ENCODE results near the gene PTPRM. TPM values are rescaled to one million over a fixed set of nuclear protein-coding genes. Genes with fewer than 3 reads are reported as not detected.

PTPRM gene
- total and polyA plus RNA-seq, 2 of the 8 experiments (the other 6 are each of a cell fraction or from before 2014, with no cell fraction given) = 4.1 to 7.0 TPM

- CTCF ChIA-PET (ENCODE audit: partially characterized antibody) = interaction anchor here (1.2 kb wide), 1 partner anchor 315 kb away, joined by 3 read pairs; no protein-coding TSS in a partner anchor
- H2AK5ac ChIP-seq (ENCODE audit: low read depth, low read length) = no peak overlapping the region
Measured at GRCh38 chr18:8004792-8005191, 437.7 kb downstream of the PTPRM start.

More at GRCh38 chr18:8004792-8005191, 437.7 kb downstream of the PTPRM start:
- FAIRE-seq (no peak), DNase-seq (ENCODE audit: low read depth in 1 of 2, low spot score in 2 of 2) (no peak)
- H3K23ac ChIP-seq (ENCODE audit: insufficient read length) = no peak overlapping the region
- WGBS, 2 experiments (ENCODE audit: extremely low coverage in 1 of 2, insufficient coverage in 1 of 2, insufficient read length in 1 of 2, insufficient replicate concordance in 2 of 2, low coverage in 1 of 2, low lambda C conversion rate in 2 of 2, missing lambda C conversion rate in 1 of 2) = 94% methylated on average over 3 of the region's 3 CpGs; no CpG with 5 or more reads in 1 of the 2 experiments
- H3K36me3 ChIP-seq (ENCODE audit: control insufficient read depth in 2 of 4, insufficient read depth in 4 of 4, low read length in 3 of 4) = no peaks in the 10 kb centered on the region
- no peak overlapping the region for H3K18ac ChIP-seq (ENCODE audit: extremely low read depth, low read length)
- H3K4ac ChIP-seq (replicated peaks; ENCODE audit: insufficient read length, low read depth, low read length) = no peak overlapping the region
- H2BK15ac ChIP-seq (ENCODE audit: low read length) = no peak overlapping the region
- no peaks in the 10 kb centered on the region for H4K20me1 ChIP-seq (replicated peaks in 1 of 2; ENCODE audit: control insufficient read depth in 1 of 2, insufficient read depth in 2 of 2, low read length in 2 of 2)
- no peak overlapping the region for H2BK5ac ChIP-seq (ENCODE audit: low read depth, low read length)
- no peak overlapping the region for H4K8ac ChIP-seq (ENCODE audit: extremely low read depth, insufficient read depth, low read length)
- H3K4me3 ChIP-seq (ENCODE audit: extremely low read depth in 1 of 4, insufficient read depth in 2 of 4, low read depth in 3 of 4, low read length in 4 of 4) = no peak overlapping the region
- H3K9me3 ChIP-seq (ENCODE audit: insufficient read depth in 2 of 2, low read depth in 1 of 2, low read length in 1 of 2) = no peaks in the 10 kb centered on the region
- H2BK12ac ChIP-seq (ENCODE audit: low read depth, low read length) = no peak overlapping the region
- H3K4me2 ChIP-seq (ENCODE audit: insufficient read depth in 1 of 2, low read depth in 2 of 2, low read length in 2 of 2) = no peak overlapping the region
- peaks cover 0 to 3% (median under 1%) of the 10 kb centered on the region in 4 experiments; a peak in 3 of 7 replicates for H3K4me1 ChIP-seq (replicated peaks in 1 of 4; ENCODE audit: control insufficient read depth in 3 of 4, insufficient read depth in 4 of 4, low read length in 3 of 4)
- no peaks in the 10 kb centered on the region for H3K79me1 ChIP-seq (ENCODE audit: low read depth, low read length)
- no peak overlapping the region for H3K9ac ChIP-seq (replicated peaks in 1 of 4; ENCODE audit: extremely low read depth in 1 of 4, low read depth in 3 of 4, low read length in 3 of 4)
- no peaks in the 10 kb centered on the region for H3K79me2 ChIP-seq (ENCODE audit: control insufficient read depth in 1 of 2, insufficient read depth in 2 of 2, low read length in 2 of 2)
- no peak overlapping the region for H4K91ac ChIP-seq (replicated peaks; ENCODE audit: insufficient read length, low read length)
- TF ChIP-seq TBP (IDR thresholded peaks at IDR 0.05; ENCODE audit: low read depth, low read length) (no peak), YY1 (IDR thresholded peaks at IDR 0.05; ENCODE audit: low read depth, low read length) (no peak), NANOG (IDR thresholded peaks at IDR 0.05; ENCODE audit: insufficient read depth, low read depth, low read length, poor library complexity, severe bottlenecking) (no peak), ATF2 (IDR thresholded peaks at IDR 0.05; ENCODE audit: low read length) (no peak), CBX8 (IDR thresholded peaks at IDR 0.05; ENCODE audit: borderline replicate concordance, low read depth, low read length) (no peak), CTBP2 (IDR thresholded peaks at IDR 0.05; ENCODE audit: borderline replicate concordance, insufficient read depth, insufficient read length, low read length) (no peak)
- H4K5ac ChIP-seq (ENCODE audit: insufficient read length, low read depth, low read length) = no peak overlapping the region
- no peak overlapping the region for H3K14ac ChIP-seq (ENCODE audit: insufficient read length)
- no peak overlapping the region for H3K56ac ChIP-seq (replicated peaks; ENCODE audit: insufficient read length, low read depth, low read length)
- H2BK120ac ChIP-seq (replicated peaks; ENCODE audit: low read depth, low read length) = no peak overlapping the region
- no peak overlapping the region for H3K27ac ChIP-seq (ENCODE audit: low read depth, low read length)
- H2BK20ac ChIP-seq (ENCODE audit: low read length) = no peak overlapping the region
- POLR2A ChIA-PET (ENCODE audit: partially characterized antibody) = no interaction called here
- H2AFZ ChIP-seq (ENCODE audit: low read length) = no peak overlapping the region
- H3K27me3 ChIP-seq (replicated peaks in 1 of 4; ENCODE audit: control insufficient read depth in 3 of 4, extremely low read depth in 1 of 4, insufficient read depth in 3 of 4, low read length in 3 of 4) = no peaks in the 10 kb centered on the region
- no peaks in the 10 kb centered on the region for H3K23me2 ChIP-seq (ENCODE audit: low read depth, low read length)
